A549 (cell line): ENCODE data around the gene ADD1. TPM values are rescaled to one million over a fixed set of nuclear protein-coding genes. Genes with fewer than 3 reads are reported as not detected.

Experiments
- ATAC-seq, 2 experiments: fragments of 200-7000 bp in 1 of 2; fragments of >200 bp in 1 of 2; cut with Nextera tagmentation in 1 of 2; cut with Tn5 transposase in 1 of 2; 3 replicates each; pipeline versions ENCODE4 v1.8.0 to v1.9.1; 2018 to 2020; ENCODE audit warnings: mild to moderate bottlenecking in 1 of 2, moderate library complexity in 1 of 2
- CTCF ChIA-PET: fragments of 300-600 bp; sonication (Branson Sonifier 250); formaldehyde crosslinking; extraction: SDS; loops from one replicate; lab custom pipeline; 2021; ENCODE audit warnings: antibody characterized with exemption, inconsistent platforms; lab: Yijun Ruan, JAX
- POLR2A ChIA-PET: fragments of 350-600 bp; formaldehyde crosslinking; extraction: SDS; loops from one replicate; lab custom pipeline; 2021; ENCODE audit warnings: antibody characterized with exemption, inconsistent platforms; lab: Yijun Ruan, JAX
- DNase-seq, 2 experiments: peaks; one replicate each; pipeline versions ENCODE4 v3.0.0 to v3.0.0-alpha.2; 2011 to 2016; ENCODE audit warnings: low read depth in 1 of 2, low spot score in 1 of 2
- FAIRE-seq: peaks from 2 replicates; lab custom pipeline; 2011; peaks lifted over from hg19 to GRCh38; lab: Jason Lieb, UNC
- H3K27ac ChIP-seq, 2 experiments: fragments of >200 bp; sonication (Bioruptor Twin); formaldehyde crosslinking; 3 replicates each; pipeline ENCODE4 v1.5.1; 2016 to 2017
- H3K4me1 ChIP-seq: fragments of >200 bp; sonication (Bioruptor Twin); formaldehyde crosslinking; 3 replicates; pipeline ENCODE4 v1.6.1; 2016
- H3K4me2 ChIP-seq: fragments of >200 bp; sonication (Bioruptor Twin); formaldehyde crosslinking; 3 replicates; pipeline ENCODE4 v1.6.1; 2016
- H3K4me3 ChIP-seq: fragments of >200 bp; sonication (Bioruptor Twin); formaldehyde crosslinking; 3 replicates; pipeline ENCODE4 v1.5.1; 2016
- H3K9me3 ChIP-seq: fragments of >200 bp; sonication (Bioruptor Twin); formaldehyde crosslinking; 3 replicates; pipeline ENCODE4 v1.6.1; 2016
- BHLHE40 ChIP-seq: IDR thresholded peaks from 2 replicates; pipeline ENCODE4 v1.6.1; 2012; ENCODE audit warnings: low read depth, low read length, inconsistent platforms
- CBX2 ChIP-seq: fragments of 200-600 bp; sonication (generic); IDR thresholded peaks from 2 replicates; pipeline ENCODE4 v1.6.1; 2016; ENCODE audit warnings: low read depth, mild to moderate bottlenecking, borderline replicate concordance
- CEBPB ChIP-seq, 2 experiments: fragments of >200 bp in 1 of 2; sonication (Bioruptor Twin) in 1 of 2; formaldehyde crosslinking in 1 of 2; IDR thresholded peaks; 2 replicates each; pipeline ENCODE4 v1.6.1; 2012 to 2016
- CHD2 ChIP-seq: fragments of 150-350 bp; IDR thresholded peaks from 2 replicates; pipeline ENCODE4 v1.6.1; 2014; ENCODE audit warnings: low read length; ENCODE audit not compliant: partially characterized antibody
- EHF ChIP-seq: fragments of 250-450 bp; sonication (Bioruptor Pico); IDR thresholded peaks from 2 replicates; pipeline ENCODE4 v1.5.0; 2020; ENCODE audit warnings: mild to moderate bottlenecking
- ESRRA ChIP-seq: fragments of 150-350 bp; IDR thresholded peaks from 2 replicates; pipeline ENCODE4 v1.6.1; 2014; ENCODE audit warnings: mild to moderate bottlenecking, low read length, borderline replicate concordance
- FOSL2 ChIP-seq, 2 experiments: fragments of 450-650 bp in 1 of 2; fragments of >200 bp in 1 of 2; sonication (Bioruptor Twin) in 1 of 2; formaldehyde crosslinking; IDR thresholded peaks; 2 replicates each; pipeline versions ENCODE4 v1.5.0 to v1.6.1; 2016 to 2020; ENCODE audit warnings: mild to moderate bottlenecking in 1 of 2, moderate library complexity in 1 of 2
- FOXS1 ChIP-seq: fragments of 250-450 bp; sonication (Bioruptor Pico); IDR thresholded peaks from 2 replicates; pipeline ENCODE4 v1.5.0; 2020; ENCODE audit warnings: mild to moderate bottlenecking, moderate library complexity
- HDAC2 ChIP-seq: fragments of 200-600 bp; sonication (generic); IDR thresholded peaks from 2 replicates; pipeline ENCODE4 v1.6.1; 2016
- HOXA7 ChIP-seq: fragments of 250-450 bp; sonication (Bioruptor Pico); IDR thresholded peaks from 2 replicates; pipeline ENCODE4 v1.5.0; 2020; ENCODE audit warnings: mild to moderate bottlenecking, moderate library complexity
- HOXB13 ChIP-seq: fragments of 250-450 bp; sonication (Bioruptor Pico); IDR thresholded peaks from 2 replicates; pipeline ENCODE4 v1.5.0; 2020; ENCODE audit warnings: low read depth, mild to moderate bottlenecking, moderate library complexity
- HOXB5 ChIP-seq: fragments of 250-450 bp; sonication (Bioruptor Pico); IDR thresholded peaks from 2 replicates; pipeline ENCODE4 v1.5.0; 2020; ENCODE audit warnings: mild to moderate bottlenecking, moderate library complexity
- JUNB ChIP-seq: fragments of >200 bp; sonication (Bioruptor Twin); formaldehyde crosslinking; IDR thresholded peaks from 2 replicates; pipeline ENCODE4 v1.6.1; 2016
- KDM5A ChIP-seq: fragments of 200-600 bp; sonication (generic); IDR thresholded peaks from 2 replicates; pipeline ENCODE4 v1.6.1; 2016; ENCODE audit warnings: antibody characterized with exemption, mild to moderate bottlenecking
- MAFK ChIP-seq: fragments of 450-650 bp; IDR thresholded peaks from 2 replicates; pipeline ENCODE4 v1.6.1; 2014; ENCODE audit not compliant: partially characterized antibody
- MAZ ChIP-seq: fragments of 150-350 bp; IDR thresholded peaks from 2 replicates; pipeline ENCODE4 v1.6.1; 2014; ENCODE audit warnings: antibody characterized with exemption, low read depth, low read length, borderline replicate concordance
- MYC ChIP-seq: IDR thresholded peaks from 2 replicates; pipeline ENCODE4 v1.6.1; 2012; ENCODE audit warnings: mild to moderate bottlenecking, inconsistent platforms, low read length, improper control_type of control experiment, borderline replicate concordance
- NR3C1 ChIP-seq: fragments of >200 bp; sonication (Bioruptor Twin); formaldehyde crosslinking; IDR thresholded peaks from 3 replicates; pipeline ENCODE4 v1.6.1; 2017
- PHF8 ChIP-seq: fragments of 200-600 bp; sonication (generic); IDR thresholded peaks from 2 replicates; pipeline ENCODE4 v1.6.1; 2016; ENCODE audit warnings: low read depth, mild to moderate bottlenecking, antibody characterized with exemption, moderate library complexity, borderline replicate concordance
- POLR2A ChIP-seq: IDR thresholded peaks from 2 replicates; pipeline ENCODE4 v1.6.1; 2012; ENCODE audit warnings: mild to moderate bottlenecking, low read length
- RAD21 ChIP-seq, 2 experiments: fragments of >200 bp in 1 of 2; sonication (Bioruptor Twin) in 1 of 2; formaldehyde crosslinking in 1 of 2; IDR thresholded peaks in 1 of 2; conservative IDR thresholded peaks in 1 of 2; 2 replicates in 1 of 2; 3 replicates in 1 of 2; pipeline ENCODE4 v1.6.1; 2012 to 2018; ENCODE audit warnings: inconsistent platforms in 1 of 2
- RCOR1 ChIP-seq: fragments of 150-350 bp; IDR thresholded peaks from 2 replicates; pipeline ENCODE4 v1.6.1; 2014; ENCODE audit warnings: antibody characterized with exemption, low read length, low read depth
- RFX5 ChIP-seq: fragments of 450-650 bp; IDR thresholded peaks from 2 replicates; pipeline ENCODE4 v1.7.1; 2014; ENCODE audit warnings: antibody characterized with exemption, mild to moderate bottlenecking, moderate library complexity
- RNF2 ChIP-seq: fragments of 200-600 bp; sonication (generic); IDR thresholded peaks from 2 replicates; pipeline ENCODE4 v1.6.1; 2016; ENCODE audit warnings: low read depth, mild to moderate bottlenecking, antibody characterized with exemption, moderate library complexity, borderline replicate concordance
- SMC3 ChIP-seq: fragments of >200 bp; sonication (Bioruptor Twin); formaldehyde crosslinking; IDR thresholded peaks from 3 replicates; pipeline ENCODE4 v1.6.1; 2018; ENCODE audit warnings: inconsistent platforms
- SREBF2 ChIP-seq: fragments of 450-650 bp; IDR thresholded peaks from 2 replicates; pipeline ENCODE4 v1.6.1; 2014; ENCODE audit warnings: mild to moderate bottlenecking, moderate library complexity
- TP53 ChIP-seq: fragments of 250-450 bp; sonication (Bioruptor Pico); IDR thresholded peaks from 2 replicates; pipeline ENCODE4 v1.5.0; 2021; ENCODE audit warnings: mild to moderate bottlenecking, moderate library complexity
- ZC3H11A ChIP-seq: fragments of 450-650 bp; IDR thresholded peaks from 2 replicates; pipeline ENCODE4 v1.6.1; 2014; ENCODE audit warnings: antibody characterized with exemption, mild to moderate bottlenecking
- ZFP36 ChIP-seq: fragments of 450-650 bp; IDR thresholded peaks from 2 replicates; pipeline ENCODE4 v1.6.1; 2014; ENCODE audit warnings: borderline replicate concordance; ENCODE audit not compliant: partially characterized antibody
- WGBS: methylation state at CpG from one replicate; pipeline ENCODE4 v1.1.6; 2017; ENCODE audit errors: missing lambda C conversion rate; 5-methylcytosine and 5-hydroxymethylcytosine counted together
- polyA plus RNA-seq, 4 experiments: library from polyadenylated mRNA; depleted of rRNA in 3 of 4; stranded (reverse); fragments of >200 nt; fragmentation: RNase III in 1 of 4; extraction: RNeasy Plus Mini Kit Qiagen cat#74134 plus additional on column Dnase treatment in 1 of 4; gene quantifications; 2 replicates in 3 of 4; 3 replicates in 1 of 4; pipeline ENCODE4 v1.2.3, GENCODE V29; 2011 to 2017
- TF ChIP-seq, protein P1 (sequence below): IDR thresholded peaks from 2 replicates; pipeline ENCODE4 v1.6.1; 2012; ENCODE audit warnings: low read depth, borderline replicate concordance
- TF ChIP-seq, protein P2 (sequence below): IDR thresholded peaks from 2 replicates; pipeline ENCODE4 v1.6.1; 2012

Gene ADD1
- polyA plus RNA-seq, 2 of the 4 experiments (the other 2 are of a cell fraction), result 59.7 to 60.3 TPM

DNA sequence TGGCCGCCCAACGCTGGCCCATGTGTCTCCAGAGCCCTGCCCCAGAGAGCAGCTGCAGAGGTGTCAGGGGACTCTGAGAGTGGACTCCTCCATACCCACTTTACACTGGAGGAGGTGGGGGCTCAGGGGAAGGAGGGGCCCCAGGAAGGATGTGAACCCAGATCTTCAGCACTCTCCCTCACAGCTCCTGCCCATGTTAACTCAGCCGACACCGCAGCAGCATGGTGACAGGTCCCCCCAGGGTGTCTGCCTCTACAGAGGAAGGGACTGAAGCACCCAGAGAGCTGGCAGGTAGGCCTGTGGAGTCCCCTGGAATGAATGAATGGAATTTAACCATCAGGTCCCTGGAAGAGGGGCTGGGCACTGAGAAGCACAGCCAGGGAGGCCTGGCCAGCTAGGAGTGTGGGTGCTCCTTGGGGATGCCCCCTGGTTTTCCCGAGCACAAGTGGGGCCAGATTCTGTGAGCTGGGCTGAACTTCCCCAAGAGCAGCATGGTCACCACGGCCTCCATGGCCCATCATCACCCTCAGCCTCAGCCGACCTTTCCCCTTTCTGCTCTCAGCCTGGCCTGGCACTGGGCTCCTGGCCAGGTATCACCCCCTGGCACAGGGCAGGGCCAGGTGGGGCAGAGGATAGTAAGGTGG is 28.9 kb upstream of the ADD1 start:
- CTCF ChIA-PET, result no interaction called here

GRCh38 chr4:2816401-2816954 is 27.2 kb upstream of the ADD1 start:
- no peak for ATAC-seq
- no peak overlapping the region for H3K4me3 ChIP-seq
- TF ChIP-seq MAZ (no peak), NR3C1 (no peak), RNF2 (no peak), FOXS1 (CRISPR knock-in tag) (no peak), SMC3 (no peak), JUNB (no peak), RCOR1 (no peak), BHLHE40 (no peak), KDM5A (no peak), HOXB5 (CRISPR knock-in tag) (no peak), CHD2 (no peak)
- TF ChIP-seq, protein P1, sequence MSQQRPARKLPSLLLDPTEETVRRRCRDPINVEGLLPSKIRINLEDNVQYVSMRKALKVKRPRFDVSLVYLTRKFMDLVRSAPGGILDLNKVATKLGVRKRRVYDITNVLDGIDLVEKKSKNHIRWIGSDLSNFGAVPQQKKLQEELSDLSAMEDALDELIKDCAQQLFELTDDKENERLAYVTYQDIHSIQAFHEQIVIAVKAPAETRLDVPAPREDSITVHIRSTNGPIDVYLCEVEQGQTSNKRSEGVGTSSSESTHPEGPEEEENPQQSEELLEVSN, result no peak
- TF ChIP-seq, all 56 proteins: peak for 0
- DNase-seq, result no peak
- no peak overlapping the region for H3K4me2 ChIP-seq
- no peaks in the 10 kb centered on the region for H3K4me1 ChIP-seq
- H3K27ac ChIP-seq, result no peak overlapping the region
- ChIA-PET CTCF (no interaction called here), POLR2A (no interaction called here)
- FAIRE-seq, result no peak
- no peaks in the 10 kb centered on the region for H3K9me3 ChIP-seq
- 85% methylated on average over 1 of the region's 1 CpG for WGBS

More for the DNA sequence above, 28.9 kb upstream of the ADD1 start:
- ATAC-seq (no peak), DNase-seq (no peak), FAIRE-seq (no peak)
- no peak for TF ChIP-seq EHF (CRISPR knock-in tag)
- TF ChIP-seq SMC3, result no peak
- TF ChIP-seq FOXS1 (CRISPR knock-in tag), result no peak
- no peak for TF ChIP-seq MYC
- TF ChIP-seq HDAC2, result no peak
- no peak for TF ChIP-seq MAZ
- TF ChIP-seq RFX5, result no peak
- TF ChIP-seq MAFK, result no peak
- no peak for TF ChIP-seq HOXA7 (CRISPR knock-in tag)
- TF ChIP-seq JUNB, result no peak
- no peak for TF ChIP-seq CBX2
- H3K4me3 ChIP-seq, result no peak overlapping the region
- no peak overlapping the region for H3K4me2 ChIP-seq
- POLR2A ChIA-PET, result no interaction called here
- no peaks in the 10 kb centered on the region for H3K4me1 ChIP-seq
- no peaks in the 10 kb centered on the region for H3K9me3 ChIP-seq
- H3K27ac ChIP-seq, result no peak overlapping the region
- WGBS, result 50% methylated on average over 2 of the region's 7 CpGs

- H3K9me3 ChIP-seq, result no peaks in the 10 kb centered on the region
- no peak for ATAC-seq
- H3K27ac ChIP-seq, result no peak overlapping the region
- no peak overlapping the region for H3K4me2 ChIP-seq
- no peak overlapping the region for H3K4me3 ChIP-seq
- ChIA-PET CTCF (no interaction called here), POLR2A (no interaction called here)
- no peaks in the 10 kb centered on the region for H3K4me1 ChIP-seq
- DNase-seq, result no peak
- no peak for FAIRE-seq
- WGBS, result 67% methylated on average over 4 of the region's 4 CpGs
- no peak for TF ChIP-seq PHF8
- no peak for TF ChIP-seq HOXB13 (CRISPR knock-in tag)
- TF ChIP-seq ZC3H11A, result no peak
- TF ChIP-seq RAD21 (conservative IDR thresholded peaks at IDR 0.05 in 1 of 2, IDR thresholded peaks at IDR 0.05 in 1 of 2), result no peak
- no peak for TF ChIP-seq SMC3
- no peak for TF ChIP-seq ESRRA
- TF ChIP-seq HOXB5 (CRISPR knock-in tag), result no peak
- TF ChIP-seq, protein P2, sequence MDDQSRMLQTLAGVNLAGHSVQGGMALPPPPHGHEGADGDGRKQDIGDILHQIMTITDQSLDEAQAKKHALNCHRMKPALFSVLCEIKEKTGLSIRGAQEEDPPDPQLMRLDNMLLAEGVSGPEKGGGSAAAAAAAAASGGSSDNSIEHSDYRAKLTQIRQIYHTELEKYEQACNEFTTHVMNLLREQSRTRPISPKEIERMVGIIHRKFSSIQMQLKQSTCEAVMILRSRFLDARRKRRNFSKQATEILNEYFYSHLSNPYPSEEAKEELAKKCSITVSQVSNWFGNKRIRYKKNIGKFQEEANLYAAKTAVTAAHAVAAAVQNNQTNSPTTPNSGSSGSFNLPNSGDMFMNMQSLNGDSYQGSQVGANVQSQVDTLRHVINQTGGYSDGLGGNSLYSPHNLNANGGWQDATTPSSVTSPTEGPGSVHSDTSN, result no peak
- TF ChIP-seq FOSL2 (IDR thresholded peaks at IDR 0.05), result no peak
- TF ChIP-seq FOSL2 (CRISPR knock-in tag; IDR thresholded peaks at IDR 0.05), result no peak
- no peak for TF ChIP-seq TP53 (CRISPR knock-in tag)
- no peak for TF ChIP-seq RNF2
- TF ChIP-seq SREBF2, result no peak
- no peak for TF ChIP-seq CEBPB (IDR thresholded peaks at IDR 0.05)
- TF ChIP-seq KDM5A, result no peak
- TF ChIP-seq ZFP36, result no peak
- TF ChIP-seq HOXA7 (CRISPR knock-in tag), result no peak
- no peak for TF ChIP-seq POLR2A
These were observed 26.5 kb upstream of the ADD1 start for GRCh38 chr4:2817137-2817536.
